Natural killer cell treated with Interleukin-12 subunit alpha and Interleukin-12 subunit beta and Interleukin-15 and Interleukin-18, amount 100 ng/mL, for 72 hours (primary cell): ENCODE measurements around the gene DDB1. TPM values are rescaled to one million over a fixed set of nuclear protein-coding genes. Genes with fewer than 3 reads are reported as not detected.

Experiments
- ATAC-seq, 2 donors: fragments of 150-1000 bp; cut with Tn5 transposase in 1 of 2; sonication (Bioruptor Pico), chemical (Tn5 transposase) in 1 of 2; 2 replicates each; pipeline ENCODE4 v1.10.0; 2021
- DNase-seq: peaks from one replicate; pipeline ENCODE4 v3.0.0; 2022; ENCODE audit warnings: low spot score
- H3K27ac Mint-ChIP-seq, 2 donors: 1 replicate in 1 of 2; 2 replicates in 1 of 2; pipeline ENCODE4 v1.8.0; 2022; ENCODE audit warnings: mixed read lengths in 2 of 2, mild to moderate bottlenecking in 1 of 2, moderate library complexity in 1 of 2
- H3K27me3 Mint-ChIP-seq, 2 donors: 1 replicate in 1 of 2; 2 replicates in 1 of 2; pipeline ENCODE4 v1.8.0; 2022; ENCODE audit warnings: mixed read lengths in 2 of 2
- H3K36me3 Mint-ChIP-seq: one replicate; pipeline ENCODE4 v1.8.0; 2022; ENCODE audit warnings: mixed read lengths
- H3K4me1 Mint-ChIP-seq, 2 donors: 1 replicate in 1 of 2; 2 replicates in 1 of 2; pipeline ENCODE4 v1.8.0; 2022; ENCODE audit warnings: low read depth in 2 of 2, mixed read lengths in 2 of 2, mild to moderate bottlenecking in 1 of 2
- H3K4me3 Mint-ChIP-seq: one replicate; pipeline ENCODE4 v1.8.0; 2022; ENCODE audit warnings: mixed read lengths
- H3K9me3 Mint-ChIP-seq: 2 replicates; pipeline ENCODE4 v1.8.0; 2022; ENCODE audit warnings: mixed read lengths
- total RNA-seq, 2 donors: library from RNA; stranded (reverse); gene quantifications; one replicate each; pipeline ENCODE4 v1.2.3, GENCODE V29; 2022

DDB1 gene
- total RNA-seq, 2 donors from 2014 or later: 241 to 276 TPM

DNA sequence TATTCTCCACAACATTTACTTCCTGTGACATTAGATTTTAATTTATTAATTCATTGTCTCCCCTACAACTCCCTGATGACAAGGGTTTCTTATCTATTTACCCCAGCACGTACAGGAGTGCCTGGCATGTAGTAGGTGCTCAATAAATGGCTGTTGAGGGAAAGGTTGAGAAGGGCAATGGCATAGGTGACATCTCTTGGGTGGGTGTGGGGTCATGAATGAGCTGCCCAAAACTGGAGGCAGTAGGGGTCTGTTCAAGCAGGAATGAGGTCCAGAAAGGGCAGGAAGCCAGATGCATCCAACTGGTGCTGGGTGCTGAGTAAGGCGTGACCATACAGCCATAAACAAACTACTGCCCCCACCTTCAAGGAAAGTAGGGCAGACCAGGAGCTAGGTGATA, 40.5 kb downstream of the DDB1 start:
- no peak for ATAC-seq
- no peak overlapping the region for H3K27ac Mint-ChIP-seq
- no peak for DNase-seq
- peaks cover 8 to 10% of the 10 kb centered on the region in 2 donors for H3K27me3 Mint-ChIP-seq
- no peak overlapping the region for H3K4me3 Mint-ChIP-seq
- no peaks in the 10 kb centered on the region for H3K9me3 Mint-ChIP-seq
- H3K4me1 Mint-ChIP-seq: peaks cover 5 to 7% of the 10 kb centered on the region in 2 donors
- H3K36me3 Mint-ChIP-seq: peaks cover 6% of the 10 kb centered on the region

DNA sequence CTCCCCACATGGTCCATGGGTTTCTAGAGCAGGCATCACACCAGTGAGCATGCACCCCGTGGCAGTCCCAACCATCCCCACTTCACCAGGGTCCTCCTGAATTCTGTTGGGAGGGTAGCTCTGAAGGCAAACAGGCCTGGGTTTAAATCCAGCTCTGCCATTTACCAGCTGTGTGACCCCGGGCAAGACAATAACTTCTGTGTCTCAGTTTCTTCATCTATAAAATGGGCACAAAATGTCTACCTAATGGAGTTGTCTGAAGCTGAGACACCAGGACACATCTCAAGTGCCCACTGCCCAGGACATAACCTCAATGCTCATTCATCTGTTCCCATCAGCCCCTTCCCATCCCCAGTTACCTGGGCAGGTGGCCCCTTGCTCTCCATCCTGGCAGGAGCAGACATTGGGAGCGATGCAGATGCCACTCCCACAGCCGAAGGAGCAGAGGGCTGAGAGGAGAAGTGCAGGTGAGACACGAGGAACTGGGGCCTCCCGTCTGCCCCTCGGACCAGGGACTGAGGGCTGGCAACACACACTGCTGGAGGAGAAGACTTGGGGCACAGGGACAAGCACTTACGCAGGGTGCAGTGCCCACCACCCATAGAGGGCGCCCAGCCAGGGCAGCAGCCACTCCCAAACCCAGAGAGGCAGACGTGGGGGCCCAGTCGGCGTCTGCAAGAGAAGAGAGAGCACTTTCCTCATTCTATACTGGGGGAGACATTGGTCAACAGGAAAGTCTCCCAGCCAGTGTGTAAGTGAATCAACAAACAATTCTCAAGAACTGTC, 41.8 kb downstream of the DDB1 start:
- peaks cover 0 to 2% of the 10 kb centered on the region in 2 donors for H3K4me1 Mint-ChIP-seq
- no peak for ATAC-seq
- no peaks in the 10 kb centered on the region for H3K9me3 Mint-ChIP-seq
- H3K27me3 Mint-ChIP-seq: peaks cover 8 to 10% of the 10 kb centered on the region in 2 donors
- H3K36me3 Mint-ChIP-seq: no peaks in the 10 kb centered on the region
- no peak overlapping the region for H3K4me3 Mint-ChIP-seq
- DNase-seq: no peak
- no peak overlapping the region for H3K27ac Mint-ChIP-seq

DNA sequence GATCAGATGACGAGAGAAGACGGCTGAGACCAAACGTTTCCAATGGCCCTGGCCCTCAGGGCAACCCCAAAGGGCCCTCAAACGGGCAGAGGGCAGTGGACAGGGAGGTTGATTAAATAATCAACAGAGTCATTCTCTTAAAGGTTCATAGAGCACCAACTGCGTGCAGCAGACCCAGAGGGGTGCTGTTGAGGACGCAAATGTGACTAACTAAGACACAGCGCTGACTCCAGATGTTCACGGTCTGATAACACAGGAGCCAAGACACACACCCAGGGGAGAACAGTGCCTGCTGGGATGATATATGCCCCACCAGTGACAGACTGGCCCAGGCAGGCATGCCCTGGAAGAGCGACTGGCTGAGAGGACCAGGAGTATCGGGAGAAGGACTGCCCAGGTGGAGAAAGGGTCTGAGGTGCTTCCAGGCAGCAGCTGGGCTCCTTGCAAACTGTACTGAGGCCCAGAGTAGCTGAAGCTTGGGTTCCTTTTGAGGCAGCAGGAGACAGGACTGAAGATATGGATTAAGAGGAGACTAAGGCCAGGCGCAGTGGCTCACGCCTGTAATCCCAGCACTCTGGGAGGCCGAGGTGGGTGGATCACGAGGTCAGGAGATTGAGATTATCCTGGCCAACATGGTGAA, 45.4 kb downstream of the DDB1 start:
- no peaks in the 10 kb centered on the region for H3K4me1 Mint-ChIP-seq
- H3K4me3 Mint-ChIP-seq: no peak overlapping the region
- no peaks in the 10 kb centered on the region for H3K36me3 Mint-ChIP-seq
- no peak for ATAC-seq
- H3K27me3 Mint-ChIP-seq: peaks cover 5 to 6% of the 10 kb centered on the region in 2 donors
- H3K9me3 Mint-ChIP-seq: no peaks in the 10 kb centered on the region
- H3K27ac Mint-ChIP-seq: no peak overlapping the region
- DNase-seq: no peak

DNA sequence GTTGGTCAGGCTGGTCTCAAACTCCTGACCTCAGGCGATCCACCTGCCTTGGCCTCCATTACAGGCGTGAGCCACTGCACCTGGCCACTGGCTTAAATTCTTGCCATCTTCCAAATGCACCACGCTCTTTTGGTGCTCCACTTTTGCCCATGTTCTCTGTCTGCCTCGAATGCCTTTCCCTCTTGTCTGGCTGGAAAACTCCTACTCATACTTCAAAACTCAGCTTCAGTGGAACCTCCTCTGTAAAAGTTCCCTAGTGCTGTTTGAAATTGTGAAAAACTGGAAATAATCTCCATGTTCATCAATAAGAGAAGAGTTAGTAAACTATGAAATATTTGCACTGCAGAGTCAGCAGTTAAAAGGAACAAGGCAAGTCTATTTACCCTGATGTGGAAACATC, 49.3 kb downstream of the DDB1 start:
- H3K27ac Mint-ChIP-seq: no peak overlapping the region
- H3K9me3 Mint-ChIP-seq: no peaks in the 10 kb centered on the region
- H3K4me1 Mint-ChIP-seq: peaks cover 0 to 3% of the 10 kb centered on the region in 2 donors
- peaks cover 0 to 3% of the 10 kb centered on the region in 2 donors for H3K27me3 Mint-ChIP-seq
- H3K36me3 Mint-ChIP-seq: no peaks in the 10 kb centered on the region
- no peak for ATAC-seq
- no peak overlapping the region for H3K4me3 Mint-ChIP-seq
- DNase-seq: no peak

GRCh38 chr11:61281581-61282250, 51.2 kb downstream of the DDB1 start:
- peaks cover 0 to 3% of the 10 kb centered on the region in 2 donors for H3K4me1 Mint-ChIP-seq
- no peaks in the 10 kb centered on the region for H3K36me3 Mint-ChIP-seq
- no peak overlapping the region for H3K27ac Mint-ChIP-seq
- peaks cover 5 to 6% of the 10 kb centered on the region in 2 donors for H3K27me3 Mint-ChIP-seq
- ATAC-seq (peak; percentile 65 to 79), DNase-seq (no peak)
- H3K9me3 Mint-ChIP-seq: no peaks in the 10 kb centered on the region
- H3K4me3 Mint-ChIP-seq: no peak overlapping the region

DNA sequence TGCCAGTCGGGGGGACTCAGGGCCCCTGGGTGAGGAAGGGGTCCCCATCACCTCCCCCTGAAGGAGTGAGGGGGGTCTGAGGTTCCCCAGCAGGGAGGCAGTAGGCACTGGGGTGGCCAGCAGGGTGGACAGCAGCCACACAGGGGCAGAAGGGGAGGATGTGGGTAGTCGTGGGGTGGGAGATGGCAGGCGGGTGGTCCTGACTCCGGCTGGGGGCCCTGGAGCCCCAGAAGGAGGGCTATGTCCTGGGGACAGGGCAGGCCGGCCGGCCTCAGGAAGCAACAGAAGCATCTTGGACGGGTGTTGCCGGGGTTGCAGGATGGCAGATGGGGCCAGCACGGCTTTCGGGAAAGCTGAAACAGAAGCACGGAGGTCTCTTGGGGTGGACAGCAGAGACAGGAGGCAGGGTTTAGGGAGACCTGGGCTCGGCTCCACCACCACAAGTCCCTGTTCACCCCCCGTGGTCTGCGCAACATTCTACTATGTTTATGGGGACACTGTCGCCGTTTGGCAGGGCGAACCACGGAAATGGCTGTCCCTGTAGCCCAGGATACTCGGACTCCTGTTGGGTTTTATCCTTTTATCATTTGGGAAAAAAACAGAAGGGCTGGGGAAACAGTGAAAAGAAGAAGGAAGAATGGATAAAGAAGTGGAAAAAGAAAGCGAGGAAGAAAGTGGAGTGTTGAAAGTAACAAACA, 51.9 kb downstream of the DDB1 start:
- no peak overlapping the region for H3K4me3 Mint-ChIP-seq
- no peaks in the 10 kb centered on the region for H3K36me3 Mint-ChIP-seq
- no peak overlapping the region for H3K27ac Mint-ChIP-seq
- H3K27me3 Mint-ChIP-seq: peaks cover 5 to 6% of the 10 kb centered on the region in 2 donors
- H3K4me1 Mint-ChIP-seq: peaks cover 0 to 3% of the 10 kb centered on the region in 2 donors
- no peaks in the 10 kb centered on the region for H3K9me3 Mint-ChIP-seq
- no peak for DNase-seq
- no peak for ATAC-seq

DNA sequence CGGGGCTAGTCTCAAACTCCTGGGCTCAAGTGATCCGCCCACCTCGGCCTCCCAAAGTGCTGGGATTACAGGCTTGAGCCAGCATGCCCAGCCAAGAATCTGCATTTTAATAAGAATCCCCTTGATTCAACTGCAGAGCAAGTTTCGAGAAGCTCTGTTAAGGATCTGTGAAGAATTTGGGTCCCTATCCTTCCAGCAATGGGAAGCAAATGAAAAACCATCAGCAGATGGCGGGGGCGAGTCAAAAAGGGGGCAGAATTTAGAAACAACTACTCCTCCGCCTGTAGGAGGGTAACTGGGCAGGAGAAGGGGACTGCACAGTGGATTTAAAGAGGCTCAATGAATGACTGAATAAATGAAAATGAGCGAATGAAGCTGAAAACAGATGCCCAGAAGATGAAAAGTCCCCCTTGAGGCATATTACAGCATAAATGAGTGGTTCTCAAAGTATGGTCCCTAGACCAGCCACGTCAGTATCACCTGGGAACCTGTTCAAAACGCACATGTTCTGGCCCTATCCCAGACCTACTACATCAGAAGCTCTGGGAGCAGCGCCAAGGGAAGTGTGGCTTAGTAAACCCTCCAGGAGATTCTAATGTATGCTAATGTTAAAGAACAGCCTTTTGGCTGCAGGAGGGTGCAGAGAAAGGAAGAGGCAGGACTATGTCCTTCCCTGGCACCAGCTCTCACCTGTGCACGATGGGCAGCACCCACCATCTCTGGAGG, 52.8 kb downstream of the DDB1 start:
- Mint-ChIP-seq H3K36me3 (no peaks in the 10 kb centered on the region), H3K9me3 (no peaks in the 10 kb centered on the region), H3K27ac (no peak overlapping the region), H3K27me3 (peaks cover 5 to 6% of the 10 kb centered on the region in 2 donors), H3K4me1 (peaks cover 0 to 3% of the 10 kb centered on the region in 2 donors), H3K4me3 (no peak overlapping the region)
- ATAC-seq (no peak), DNase-seq (no peak)

GRCh38 chr11:61278001-61278470, 54.9 kb downstream of the DDB1 start:
- ATAC-seq (no peak), DNase-seq (no peak)
- Mint-ChIP-seq H3K4me1 (peaks cover 0 to 3% of the 10 kb centered on the region in 2 donors), H3K4me3 (no peak overlapping the region), H3K9me3 (no peaks in the 10 kb centered on the region), H3K27me3 (peaks cover 5 to 6% of the 10 kb centered on the region in 2 donors), H3K36me3 (no peaks in the 10 kb centered on the region), H3K27ac (no peak overlapping the region)

- ATAC-seq (no peak), DNase-seq (no peak)
- Mint-ChIP-seq H3K36me3 (no peaks in the 10 kb centered on the region), H3K9me3 (no peaks in the 10 kb centered on the region), H3K27me3 (peaks cover 3 to 6% of the 10 kb centered on the region in 2 donors), H3K4me3 (no peak overlapping the region), H3K27ac (no peak overlapping the region), H3K4me1 (peaks cover 0 to 3% of the 10 kb centered on the region in 2 donors)
These were observed 55.5 kb downstream of the DDB1 start for GRCh38 chr11:61277186-61278000.

DNA sequence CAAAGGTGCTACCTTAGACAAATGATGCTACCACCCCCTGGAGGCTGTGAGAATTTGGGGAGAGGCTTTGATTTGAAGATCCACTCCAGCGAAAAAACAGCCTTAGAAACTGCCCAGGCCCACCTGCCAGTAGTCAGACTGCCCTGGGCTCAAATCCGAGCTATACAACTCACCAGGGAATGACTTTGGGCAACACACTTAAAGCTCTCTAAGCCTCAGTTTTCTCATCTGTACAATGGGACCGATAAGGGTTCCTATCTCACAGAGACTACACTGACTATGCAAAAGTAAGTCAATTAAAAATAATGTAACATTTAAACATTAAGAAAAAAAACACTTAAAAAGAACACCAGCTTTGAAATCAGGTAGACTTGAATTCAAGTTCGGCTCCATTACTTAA, 57.7 kb downstream of the DDB1 start:
- ATAC-seq (no peak), DNase-seq (no peak)
- Mint-ChIP-seq H3K27me3 (peaks cover 3 to 6% of the 10 kb centered on the region in 2 donors), H3K27ac (no peak overlapping the region), H3K36me3 (no peaks in the 10 kb centered on the region), H3K4me3 (no peak overlapping the region), H3K9me3 (no peaks in the 10 kb centered on the region), H3K4me1 (no peaks in the 10 kb centered on the region)

- H3K9me3 Mint-ChIP-seq: no peaks in the 10 kb centered on the region
- no peak overlapping the region for H3K4me3 Mint-ChIP-seq
- H3K27ac Mint-ChIP-seq: no peak overlapping the region
- DNase-seq (peak; percentile 39), ATAC-seq (no peak)
- no peaks in the 10 kb centered on the region for H3K4me1 Mint-ChIP-seq
- H3K36me3 Mint-ChIP-seq: no peaks in the 10 kb centered on the region
- H3K27me3 Mint-ChIP-seq: peaks cover 3 to 6% of the 10 kb centered on the region in 2 donors
These were observed 58.8 kb downstream of the DDB1 start for GRCh38 chr11:61274084-61274483.

- Mint-ChIP-seq H3K27me3 (peaks cover 3 to 6% of the 10 kb centered on the region in 2 donors), H3K27ac (no peak overlapping the region), H3K36me3 (no peaks in the 10 kb centered on the region), H3K4me1 (no peaks in the 10 kb centered on the region), H3K4me3 (no peak overlapping the region), H3K9me3 (no peaks in the 10 kb centered on the region)
- ATAC-seq (peak in 1 of 2 donors; percentile 37), DNase-seq (no peak)
These were observed 59.5 kb downstream of the DDB1 start for GRCh38 chr11:61273178-61274078.
